Liver (tissue), 9 donors: Measurements from ENCODE around the gene SLC7A4. TPM values are rescaled to one million over a fixed set of nuclear protein-coding genes. Genes with fewer than 3 reads are reported as not detected.

Experiments used
- DNase-seq: peaks from one replicate; pipeline ENCODE4 v3.0.0-alpha.2; 2017; ENCODE audit warnings: low spot score
- H3K27ac ChIP-seq, 2 donors: one replicate each; pipeline ENCODE4 v1.7.0; 2013; ENCODE audit warnings: inconsistent platforms in 2 of 2, low read length in 2 of 2, control low read depth in 1 of 2, low read depth in 1 of 2, mild to moderate bottlenecking in 1 of 2
- H3K27me3 ChIP-seq, 4 donors: one replicate each; pipeline versions ENCODE4 v1.6.1 to v1.7.0; 2013; ENCODE audit warnings: low read length in 3 of 4, inconsistent platforms in 1 of 4, mild to moderate bottlenecking in 1 of 4, moderate library complexity in 1 of 4; ENCODE audit not compliant: control insufficient read depth in 4 of 4, insufficient read depth in 4 of 4
- H3K36me3 ChIP-seq, 4 donors: one replicate each; pipeline versions ENCODE4 v1.6.1 to v1.7.0; 2013; ENCODE audit warnings: low read length in 3 of 4, mild to moderate bottlenecking in 3 of 4, low read depth in 1 of 4, moderate library complexity in 1 of 4; ENCODE audit not compliant: control insufficient read depth in 4 of 4, insufficient read depth in 3 of 4
- H3K4me1 ChIP-seq, 4 donors: one replicate each; pipeline versions ENCODE4 v1.6.1 to v1.7.0; 2013; ENCODE audit warnings: low read length in 3 of 4, mild to moderate bottlenecking in 3 of 4, moderate library complexity in 1 of 4; ENCODE audit not compliant: control insufficient read depth in 4 of 4, insufficient read depth in 4 of 4
- H3K4me3 ChIP-seq, 3 donors: one replicate each; pipeline versions ENCODE4 v1.6.1 to v1.7.0; 2013; ENCODE audit warnings: low read length in 3 of 3, control low read depth in 1 of 3, low read depth in 1 of 3, mild to moderate bottlenecking in 1 of 3
- H3K9ac ChIP-seq, 2 donors: one replicate each; pipeline ENCODE4 v1.7.0; 2013; ENCODE audit warnings: low read length in 2 of 2, mild to moderate bottlenecking in 2 of 2, moderate library complexity in 2 of 2, control low read depth in 1 of 2, low read depth in 1 of 2
- H3K9me3 ChIP-seq, 4 donors: one replicate each; pipeline versions ENCODE4 v1.6.1 to v1.7.0; 2013; ENCODE audit warnings: low read length in 3 of 4; ENCODE audit not compliant: control insufficient read depth in 4 of 4
- ATF3 ChIP-seq: IDR thresholded peaks from 2 replicates; pipeline ENCODE4 v1.6.1; 2016; ENCODE audit warnings: antibody characterized with exemption
- CTCF ChIP-seq: fragments of 150-350 bp; IDR thresholded peaks from 2 replicates; pipeline ENCODE4 v1.5.1; 2017; ENCODE audit warnings: improper control_type of control experiment, low read depth, low read length; ENCODE audit not compliant: missing input control
- EGR1 ChIP-seq, 2 donors: IDR thresholded peaks; 2 replicates each; pipeline ENCODE4 v1.6.1; 2016 to 2018; ENCODE audit warnings: antibody characterized with exemption in 2 of 2, low read depth in 2 of 2
- FOXA1 ChIP-seq: IDR thresholded peaks from 2 replicates; pipeline ENCODE4 v1.6.1; 2016; ENCODE audit warnings: antibody characterized with exemption
- FOXA2 ChIP-seq: IDR thresholded peaks from 2 replicates; pipeline ENCODE4 v1.6.1; 2016; ENCODE audit warnings: antibody characterized with exemption
- GABPA ChIP-seq, 2 donors: IDR thresholded peaks in 1 of 2; conservative IDR thresholded peaks in 1 of 2; 2 replicates each; pipeline ENCODE4 v1.6.1; 2016; ENCODE audit warnings: antibody characterized with exemption in 2 of 2, mild to moderate bottlenecking in 1 of 2, moderate library complexity in 1 of 2
- HNF4A ChIP-seq, 2 donors: conservative IDR thresholded peaks; 2 replicates each; pipeline ENCODE4 v1.6.1; 2016; ENCODE audit warnings: antibody characterized with exemption in 2 of 2, mild to moderate bottlenecking in 2 of 2
- HNF4G ChIP-seq: IDR thresholded peaks from 2 replicates; pipeline ENCODE4 v1.6.1; 2016; ENCODE audit warnings: antibody characterized with exemption
- JUND ChIP-seq, 2 donors: IDR thresholded peaks; 2 replicates each; pipeline ENCODE4 v1.6.1; 2016; ENCODE audit warnings: antibody characterized with exemption in 2 of 2
- MAX ChIP-seq: IDR thresholded peaks from 2 replicates; pipeline ENCODE4 v1.6.1; 2016; ENCODE audit warnings: antibody characterized with exemption
- NR2F2 ChIP-seq: IDR thresholded peaks from 2 replicates; pipeline ENCODE4 v1.6.1; 2016; ENCODE audit warnings: antibody characterized with exemption
- RAD21 ChIP-seq, 2 donors: IDR thresholded peaks; 2 replicates each; pipeline ENCODE4 v1.6.1; 2016; ENCODE audit warnings: antibody characterized with exemption in 2 of 2, mild to moderate bottlenecking in 2 of 2
- REST ChIP-seq: IDR thresholded peaks from 2 replicates; pipeline ENCODE4 v1.6.1; 2016; ENCODE audit warnings: antibody characterized with exemption, mild to moderate bottlenecking
- RXRA ChIP-seq, 2 donors: IDR thresholded peaks; 2 replicates each; pipeline ENCODE4 v1.6.1; 2017 to 2018; ENCODE audit warnings: antibody characterized with exemption in 2 of 2, mild to moderate bottlenecking in 1 of 2
- SP1 ChIP-seq: IDR thresholded peaks from 2 replicates; pipeline ENCODE4 v1.6.1; 2018; ENCODE audit warnings: antibody characterized with exemption, mild to moderate bottlenecking
- TAF1 ChIP-seq: conservative IDR thresholded peaks from 2 replicates; pipeline ENCODE4 v1.6.1; 2016; ENCODE audit warnings: antibody characterized with exemption, mild to moderate bottlenecking
- YY1 ChIP-seq: IDR thresholded peaks from 2 replicates; pipeline ENCODE4 v1.6.1; 2016; ENCODE audit warnings: antibody characterized with exemption, mild to moderate bottlenecking
- ZBTB33 ChIP-seq: IDR thresholded peaks from 2 replicates; pipeline ENCODE4 v1.6.1; 2016; ENCODE audit warnings: antibody characterized with exemption
- WGBS: extraction: QIAGEN DNeasy Blood & Tissue Kit; methylation state at CpG from one replicate; pipeline ENCODE4 v1.1.7; 2013; 5-methylcytosine and 5-hydroxymethylcytosine counted together
- polyA plus RNA-seq, 2 donors: library from polyadenylated mRNA; stranded (reverse) in 1 of 2; unstranded in 1 of 2; fragments of 200-250 nt in 1 of 2; fragments of >200 nt in 1 of 2; fragmentation: Nextera tagmentation in 1 of 2; extraction: Ambion mirVana in 1 of 2; gene quantifications; one replicate each; pipeline versions ENCODE4 v1.2.1 to v1.2.3, GENCODE V29; 2013 to 2015
- total RNA-seq, 2 donors: library from RNA; depleted of rRNA; stranded (reverse); fragments of >200 nt; gene quantifications; one replicate each; pipeline ENCODE4 v1.2.3, GENCODE V29; 2014
- donor health status: healthy.
- donor health status: healthy.
- donor health status: healthy.
- donor health status: healthy.
- donor health status: healthy.

SLC7A4 gene
- total and polyA plus RNA-seq, 4 donors = 0.11 to 0.67 (median 0.33) TPM

GRCh38 chr22:20980938-20981722 lies 51.2 kb downstream of the SLC7A4 start:
- 72% methylated on average over 10 of the region's 10 CpGs for WGBS
- Histone ChIP-seq H3K4me1 (peaks cover 7 to 36% (median 27%) of the 10 kb centered on the region in 4 donors), H3K9me3 (no peaks in the 10 kb centered on the region), H3K36me3 (peaks cover 0 to 4% (median 2%) of the 10 kb centered on the region in 4 donors), H3K27me3 (no peaks in the 10 kb centered on the region), H3K27ac (peak overlapping the region; percentile 86 to 88), H3K4me3 (peak overlapping the region; percentile 71 to 91 (median 85)), H3K9ac (peak overlapping the region; percentile 82 to 94)
- DNase-seq = no peak
- TF ChIP-seq FOXA1 = no peak
- no peak for TF ChIP-seq FOXA2
- no peak for TF ChIP-seq ZBTB33
- TF ChIP-seq YY1 = no peak
- TF ChIP-seq JUND (IDR thresholded peaks at IDR 0.05) = no peak
- TF ChIP-seq NR2F2 = no peak
- no peak for TF ChIP-seq HNF4G
- no peak for TF ChIP-seq SP1
- TF ChIP-seq TAF1 = no peak
- TF ChIP-seq ATF3 = no peak
- TF ChIP-seq CTCF = no peak
- TF ChIP-seq MAX = no peak
- no peak for TF ChIP-seq RXRA (IDR thresholded peaks at IDR 0.05)

GRCh38 chr22:20980523-20980922 lies 51.8 kb downstream of the SLC7A4 start:
- no peak for DNase-seq
- H3K9me3 ChIP-seq = no peaks in the 10 kb centered on the region
- H3K27ac ChIP-seq = no peak overlapping the region
- H3K36me3 ChIP-seq = peaks cover 0 to 2% (median under 1%) of the 10 kb centered on the region in 4 donors
- H3K27me3 ChIP-seq = no peaks in the 10 kb centered on the region
- H3K9ac ChIP-seq = no peak overlapping the region
- H3K4me3 ChIP-seq = no peak overlapping the region
- H3K4me1 ChIP-seq = peaks cover 7 to 36% (median 27%) of the 10 kb centered on the region in 4 donors
- WGBS = 89% methylated on average over 4 of the region's 4 CpGs
- TF ChIP-seq YY1 = no peak
- no peak for TF ChIP-seq ATF3
- TF ChIP-seq ZBTB33 = no peak
- TF ChIP-seq HNF4A (conservative IDR thresholded peaks at IDR 0.05) = no peak
- no peak for TF ChIP-seq GABPA (IDR thresholded peaks at IDR 0.05 in 1 of 2, conservative IDR thresholded peaks at IDR 0.05 in 1 of 2)
- TF ChIP-seq TAF1 = no peak
- TF ChIP-seq JUND (IDR thresholded peaks at IDR 0.05) = no peak
- TF ChIP-seq FOXA1 = no peak
- no peak for TF ChIP-seq RAD21 (IDR thresholded peaks at IDR 0.05)
- no peak for TF ChIP-seq SP1
- no peak for TF ChIP-seq NR2F2
- TF ChIP-seq HNF4G = no peak
- TF ChIP-seq RXRA (IDR thresholded peaks at IDR 0.05) = no peak
- no peak for TF ChIP-seq EGR1 (IDR thresholded peaks at IDR 0.05; ENCODE audit: low read depth in 2 of 2)
- no peak for TF ChIP-seq FOXA2
- no peak for TF ChIP-seq REST
- no peak for TF ChIP-seq MAX
